Measurements from ENCODE around the gene SLC25A15. TPM values are rescaled to one million over a fixed set of nuclear protein-coding genes. Genes with fewer than 3 reads are reported as not detected.
"Not testable (repeated sequence)": the region's sequence is repeated elsewhere in the genome, so short reads cannot be mapped to it uniquely, and the experiment has no call there.

The SLC25A15 gene
- total RNA-seq, 1 experiment from 2014 or later = 38.5 TPM

GRCh38 chr13:40781717-40782116 lies 7.7 kb upstream of the SLC25A15 start:
- no peak for DNase-seq (ENCODE audit: low spot score)

- DNase-seq (ENCODE audit: low spot score) = not testable (repeated sequence)
Observed at GRCh38 chr13:40782971-40783370, 6.4 kb upstream of the SLC25A15 start.

GRCh38 chr13:40784540-40784939 lies 4.9 kb upstream of the SLC25A15 start:
- DNase-seq (ENCODE audit: low spot score) = no peak

GRCh38 chr13:40786568-40786996 lies 2.8 kb upstream of the SLC25A15 start:
- peak; percentile 33 for DNase-seq (ENCODE audit: low spot score)

GRCh38 chr13:40787062-40787461 lies 2.3 kb upstream of the SLC25A15 start:
- peak; percentile 16 for DNase-seq (ENCODE audit: low spot score)

GRCh38 chr13:40788540-40789274 lies 704 bp upstream of the SLC25A15 start:
- peak; percentile 2 for DNase-seq (ENCODE audit: low spot score)

GRCh38 chr13:40790154-40790616 lies 774 bp downstream of the SLC25A15 start:
- no peak for DNase-seq (ENCODE audit: low spot score)

- DNase-seq (ENCODE audit: low spot score) = no peak
Observed at GRCh38 chr13:40792284-40793051, 3.1 kb downstream of the SLC25A15 start.

- DNase-seq (ENCODE audit: low spot score) = no peak
Observed at GRCh38 chr13:40793339-40793738, 3.9 kb downstream of the SLC25A15 start.

- no peak for DNase-seq (ENCODE audit: low spot score)
Observed at GRCh38 chr13:40794414-40795368, 5.3 kb downstream of the SLC25A15 start.

GRCh38 chr13:40796649-40797048 lies 7.2 kb downstream of the SLC25A15 start:
- DNase-seq (ENCODE audit: low spot score) = no peak

- DNase-seq (ENCODE audit: low spot score) = no peak
Observed at GRCh38 chr13:40798380-40798779, 9.0 kb downstream of the SLC25A15 start.

- DNase-seq (ENCODE audit: low spot score) = no peak
Observed at GRCh38 chr13:40799508-40799907, 10.1 kb downstream of the SLC25A15 start.

GRCh38 chr13:40800559-40800958 lies 11.1 kb downstream of the SLC25A15 start:
- no peak for DNase-seq (ENCODE audit: low spot score)

GRCh38 chr13:40801255-40802217 lies 12.1 kb downstream of the SLC25A15 start:
- no peak for DNase-seq (ENCODE audit: low spot score)

- DNase-seq (ENCODE audit: low spot score) = no peak
Observed at GRCh38 chr13:40803316-40803715, 13.9 kb downstream of the SLC25A15 start.

GRCh38 chr13:40806241-40806640 lies 16.8 kb downstream of the SLC25A15 start:
- no peak for DNase-seq (ENCODE audit: low spot score)

GRCh38 chr13:40809471-40809870 lies 20.1 kb downstream of the SLC25A15 start:
- no peak for DNase-seq (ENCODE audit: low spot score)

GRCh38 chr13:40812102-40812501 lies 22.7 kb downstream of the SLC25A15 start:
- DNase-seq (ENCODE audit: low spot score) = no peak

GRCh38 chr13:40812724-40813445 lies 23.5 kb downstream of the SLC25A15 start:
- DNase-seq (ENCODE audit: low spot score) = peak; percentile 49
